Activated CD8-positive, alpha-beta T cell treated with anti-CD3 and anti-CD28 coated beads, Interleukin-2, amount 10 ng/mL, durations not matched to agents 7 days and 5 days (primary cell): ENCODE results near the gene PTH2. TPM values are rescaled to one million over a fixed set of nuclear protein-coding genes. Genes with fewer than 3 reads are reported as not detected.

Experiments
- ATAC-seq: fragments of 150-1000 bp; cut with Tn5 transposase; one replicate; pipeline ENCODE4 v1.10.0; 2021; ENCODE audit warnings: moderate library complexity
- CTCF ChIA-PET: fragments of 350-600 bp; sonication (Branson Sonifier 250); formaldehyde crosslinking; loops from one replicate; lab custom pipeline; 2021; ENCODE audit warnings: antibody characterized with exemption; lab: Charles Lee
- POLR2A ChIA-PET: fragments of 350-600 bp; sonication (Branson Sonifier 250); formaldehyde crosslinking; loops from one replicate; lab custom pipeline; 2021; ENCODE audit warnings: antibody characterized with exemption; lab: Charles Lee
- DNase-seq: peaks from one replicate; pipeline ENCODE4 v3.0.0-alpha.2; 2020
- H3K27ac Mint-ChIP-seq: one replicate; pipeline ENCODE4 v1.8.0; 2021; ENCODE audit warnings: mild to moderate bottlenecking, mixed read lengths
- H3K27me3 Mint-ChIP-seq: one replicate; pipeline ENCODE4 v1.8.0; 2021; ENCODE audit warnings: low read depth, mixed read lengths
- H3K36me3 Mint-ChIP-seq: one replicate; pipeline ENCODE4 v1.8.0; 2021; ENCODE audit warnings: low read depth, mixed read lengths
- H3K4me1 Mint-ChIP-seq: one replicate; pipeline ENCODE4 v1.8.0; 2021; ENCODE audit warnings: low read depth, mixed read lengths
- H3K4me3 Mint-ChIP-seq: one replicate; pipeline ENCODE4 v1.8.0; 2021; ENCODE audit warnings: mild to moderate bottlenecking, mixed read lengths
- H3K9me3 Mint-ChIP-seq: one replicate; pipeline ENCODE4 v1.8.0; 2022; ENCODE audit warnings: mixed read lengths; ENCODE audit not compliant: insufficient read depth
- total RNA-seq, 2 experiments: library from RNA; stranded (reverse); gene quantifications; one replicate each; pipeline ENCODE4 v1.2.3, GENCODE V29; 2021

PTH2 gene
- total RNA-seq, 2 experiments from 2014 or later, result not detected

- Mint-ChIP-seq H3K27me3 (peaks cover 3% of the 10 kb centered on the region), H3K4me1 (peaks cover 58% of the 10 kb centered on the region), H3K27ac (peak overlapping the region; percentile 84), H3K4me3 (peak overlapping the region; percentile 30), H3K9me3 (no peaks in the 10 kb centered on the region), H3K36me3 (no peaks in the 10 kb centered on the region)
- ATAC-seq (no peak), DNase-seq (no peak)
- POLR2A ChIA-PET, result interaction anchor here (0.6 to 1.4 kb wide), 7 partner anchors 15 to 1316 kb away, joined by 3 to 5 read pairs (median 3); partner anchors contain the start of gene ALDH16A1
- CTCF ChIA-PET, result interaction anchor here (1.0 to 8.6 kb wide), 6 partner anchors 13 to 210 kb away, joined by 3 to 52 read pairs (median 5); partner anchors contain the start of gene GFY
These were observed 14.3 kb downstream of the PTH2 start for GRCh38 chr19:49408816-49409440.

- peaks cover 3% of the 10 kb centered on the region for H3K27me3 Mint-ChIP-seq
- H3K27ac Mint-ChIP-seq, result peak overlapping the region; percentile 1
- no peak overlapping the region for H3K4me3 Mint-ChIP-seq
- DNase-seq, result no peak
- POLR2A ChIA-PET, result no interaction called here
- peaks cover 63% of the 10 kb centered on the region for H3K4me1 Mint-ChIP-seq
- no peaks in the 10 kb centered on the region for H3K36me3 Mint-ChIP-seq
- no peaks in the 10 kb centered on the region for H3K9me3 Mint-ChIP-seq
- CTCF ChIA-PET, result interaction anchor here (8.6 kb wide), 1 partner anchor 16 kb away, joined by 52 read pairs; no protein-coding TSS in a partner anchor
- ATAC-seq, result no peak
These were observed 15.7 kb downstream of the PTH2 start for GRCh38 chr19:49407482-49408015.

GRCh38 chr19:49407079-49407478 lies 16.2 kb downstream of the PTH2 start:
- Mint-ChIP-seq H3K4me3 (no peak overlapping the region), H3K36me3 (no peaks in the 10 kb centered on the region), H3K27me3 (no peaks in the 10 kb centered on the region), H3K4me1 (peaks cover 59% of the 10 kb centered on the region), H3K9me3 (no peaks in the 10 kb centered on the region), H3K27ac (no peak overlapping the region)
- POLR2A ChIA-PET, result no interaction called here
- CTCF ChIA-PET, result interaction anchor here (1.2 to 8.6 kb wide), 3 partner anchors 14 to 18 kb away, joined by 4 to 52 read pairs (median 4); partner anchors contain the start of gene GFY
- no peak for DNase-seq
- ATAC-seq, result no peak

GRCh38 chr19:49403404-49404187 lies 19.6 kb downstream of the PTH2 start:
- no peaks in the 10 kb centered on the region for H3K9me3 Mint-ChIP-seq
- no peak overlapping the region for H3K27ac Mint-ChIP-seq
- POLR2A ChIA-PET, result no interaction called here
- H3K36me3 Mint-ChIP-seq, result no peaks in the 10 kb centered on the region
- H3K4me3 Mint-ChIP-seq, result no peak overlapping the region
- H3K27me3 Mint-ChIP-seq, result peaks cover under 1% of the 10 kb centered on the region
- CTCF ChIA-PET, result interaction anchor here (1.0 to 2.2 kb wide), 3 partner anchors 12 to 67 kb away, joined by 3 to 10 read pairs (median 6); no protein-coding TSS in a partner anchor
- H3K4me1 Mint-ChIP-seq, result peaks cover 30% of the 10 kb centered on the region
- ATAC-seq, result no peak
- no peak for DNase-seq

GRCh38 chr19:49400029-49400428 lies 23.2 kb downstream of the PTH2 start:
- Mint-ChIP-seq H3K27me3 (peaks cover 8% of the 10 kb centered on the region), H3K27ac (no peak overlapping the region), H3K36me3 (no peaks in the 10 kb centered on the region), H3K9me3 (no peaks in the 10 kb centered on the region), H3K4me1 (peaks cover 17% of the 10 kb centered on the region), H3K4me3 (no peak overlapping the region)
- ChIA-PET POLR2A (no interaction called here), CTCF (interaction anchor here (1.5 kb wide), 1 partner anchor 74 kb away, joined by 3 read pairs; no protein-coding TSS in a partner anchor)
- no peak for ATAC-seq
- no peak for DNase-seq

GRCh38 chr19:49398931-49399330 lies 24.3 kb downstream of the PTH2 start:
- no peaks in the 10 kb centered on the region for H3K36me3 Mint-ChIP-seq
- no peaks in the 10 kb centered on the region for H3K9me3 Mint-ChIP-seq
- peaks cover 8% of the 10 kb centered on the region for H3K27me3 Mint-ChIP-seq
- DNase-seq, result no peak
- CTCF ChIA-PET, result no interaction called here
- no peak for ATAC-seq
- no peak overlapping the region for H3K27ac Mint-ChIP-seq
- POLR2A ChIA-PET, result no interaction called here
- no peak overlapping the region for H3K4me3 Mint-ChIP-seq
- peaks cover 17% of the 10 kb centered on the region for H3K4me1 Mint-ChIP-seq

- CTCF ChIA-PET, result no interaction called here
- H3K27me3 Mint-ChIP-seq, result peaks cover 8% of the 10 kb centered on the region
These were observed 25.1 kb downstream of the PTH2 start for GRCh38 chr19:49398001-49398615.

GRCh38 chr19:49396738-49397505 lies 26.3 kb downstream of the PTH2 start:
- Mint-ChIP-seq H3K27me3 (peaks cover 8% of the 10 kb centered on the region), H3K27ac (no peak overlapping the region), H3K4me3 (no peak overlapping the region), H3K4me1 (peaks cover 18% of the 10 kb centered on the region), H3K9me3 (no peaks in the 10 kb centered on the region), H3K36me3 (no peaks in the 10 kb centered on the region)
- CTCF ChIA-PET, result no interaction called here
- POLR2A ChIA-PET, result no interaction called here
- DNase-seq, result no peak
- no peak for ATAC-seq

More at GRCh38 chr19:49398001-49398615, 25.1 kb downstream of the PTH2 start:
- POLR2A ChIA-PET, result interaction anchor here (0.6 kb wide), 1 partner anchor 169 kb away, joined by 3 read pairs; no protein-coding TSS in a partner anchor
- ATAC-seq (no peak), DNase-seq (no peak)
- Mint-ChIP-seq H3K4me3 (no peak overlapping the region), H3K4me1 (peaks cover 12% of the 10 kb centered on the region), H3K9me3 (no peaks in the 10 kb centered on the region), H3K27ac (peak overlapping the region; percentile 55), H3K36me3 (no peaks in the 10 kb centered on the region)

GRCh38 chr19:49395581-49396407 lies 27.4 kb downstream of the PTH2 start:
- POLR2A ChIA-PET, result no interaction called here
- DNase-seq, result no peak
- Mint-ChIP-seq H3K27ac (no peak overlapping the region), H3K4me1 (peaks cover 27% of the 10 kb centered on the region), H3K9me3 (no peaks in the 10 kb centered on the region), H3K4me3 (no peak overlapping the region), H3K36me3 (no peaks in the 10 kb centered on the region), H3K27me3 (peaks cover 8% of the 10 kb centered on the region)
- ATAC-seq, result no peak
- CTCF ChIA-PET, result interaction anchor here (0.7 to 0.9 kb wide), 2 partner anchors 26 to 75 kb away, joined by 3 read pairs; no protein-coding TSS in a partner anchor

- ChIA-PET POLR2A (no interaction called here), CTCF (interaction anchor here (1.0 to 1.3 kb wide), 2 partner anchors 16 to 82 kb away, joined by 3 to 4 read pairs; no protein-coding TSS in a partner anchor)
- no peak overlapping the region for H3K4me3 Mint-ChIP-seq
- DNase-seq, result no peak
- no peaks in the 10 kb centered on the region for H3K36me3 Mint-ChIP-seq
- no peak overlapping the region for H3K27ac Mint-ChIP-seq
- H3K4me1 Mint-ChIP-seq, result peaks cover 27% of the 10 kb centered on the region
- H3K9me3 Mint-ChIP-seq, result no peaks in the 10 kb centered on the region
- ATAC-seq, result no peak
- H3K27me3 Mint-ChIP-seq, result peaks cover 8% of the 10 kb centered on the region
These were observed 29.4 kb downstream of the PTH2 start for GRCh38 chr19:49393881-49394280.
